ENCODE results near the gene NMNAT3.

DNA sequence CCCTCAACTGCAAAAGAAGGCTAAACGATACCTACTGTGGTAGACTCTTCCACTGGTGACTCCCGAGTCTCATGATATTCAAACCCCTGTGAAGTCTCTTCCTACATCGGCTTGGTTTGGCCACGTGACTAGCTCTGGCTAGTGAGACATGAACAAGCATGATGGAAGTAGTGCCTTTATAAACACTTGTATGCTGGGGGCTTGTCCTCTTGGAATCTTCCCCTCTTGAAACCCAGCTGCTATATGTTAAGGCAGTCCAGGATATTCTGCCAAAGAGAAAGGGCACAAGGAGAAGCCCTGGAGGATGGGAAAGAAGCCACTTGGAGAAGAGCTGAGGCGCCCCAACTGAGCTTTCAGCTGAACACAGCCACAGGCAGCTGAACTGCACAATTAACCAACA, 154.6 kb downstream of the NMNAT3 start:
- TF ChIP-seq, protein P1, sequence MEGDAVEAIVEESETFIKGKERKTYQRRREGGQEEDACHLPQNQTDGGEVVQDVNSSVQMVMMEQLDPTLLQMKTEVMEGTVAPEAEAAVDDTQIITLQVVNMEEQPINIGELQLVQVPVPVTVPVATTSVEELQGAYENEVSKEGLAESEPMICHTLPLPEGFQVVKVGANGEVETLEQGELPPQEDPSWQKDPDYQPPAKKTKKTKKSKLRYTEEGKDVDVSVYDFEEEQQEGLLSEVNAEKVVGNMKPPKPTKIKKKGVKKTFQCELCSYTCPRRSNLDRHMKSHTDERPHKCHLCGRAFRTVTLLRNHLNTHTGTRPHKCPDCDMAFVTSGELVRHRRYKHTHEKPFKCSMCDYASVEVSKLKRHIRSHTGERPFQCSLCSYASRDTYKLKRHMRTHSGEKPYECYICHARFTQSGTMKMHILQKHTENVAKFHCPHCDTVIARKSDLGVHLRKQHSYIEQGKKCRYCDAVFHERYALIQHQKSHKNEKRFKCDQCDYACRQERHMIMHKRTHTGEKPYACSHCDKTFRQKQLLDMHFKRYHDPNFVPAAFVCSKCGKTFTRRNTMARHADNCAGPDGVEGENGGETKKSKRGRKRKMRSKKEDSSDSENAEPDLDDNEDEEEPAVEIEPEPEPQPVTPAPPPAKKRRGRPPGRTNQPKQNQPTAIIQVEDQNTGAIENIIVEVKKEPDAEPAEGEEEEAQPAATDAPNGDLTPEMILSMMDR (conservative IDR thresholded peaks at IDR 0.05; ENCODE audit: low read depth in 2 of 2) = no peak
- no peak for TF ChIP-seq EZH2 (IDR thresholded peaks at IDR 0.05; ENCODE audit: low read depth, unreplicated experiment)
- TF ChIP-seq NANOG (IDR thresholded peaks at IDR 0.05; ENCODE audit: borderline replicate concordance) = no peak
- TF ChIP-seq POLR2AphosphoS5 (IDR thresholded peaks at IDR 0.05; ENCODE audit: low read depth) = no peak
- no peak for TF ChIP-seq JUNB (IDR thresholded peaks at IDR 0.05; ENCODE audit: unreplicated experiment)
- TF ChIP-seq, protein P2, sequence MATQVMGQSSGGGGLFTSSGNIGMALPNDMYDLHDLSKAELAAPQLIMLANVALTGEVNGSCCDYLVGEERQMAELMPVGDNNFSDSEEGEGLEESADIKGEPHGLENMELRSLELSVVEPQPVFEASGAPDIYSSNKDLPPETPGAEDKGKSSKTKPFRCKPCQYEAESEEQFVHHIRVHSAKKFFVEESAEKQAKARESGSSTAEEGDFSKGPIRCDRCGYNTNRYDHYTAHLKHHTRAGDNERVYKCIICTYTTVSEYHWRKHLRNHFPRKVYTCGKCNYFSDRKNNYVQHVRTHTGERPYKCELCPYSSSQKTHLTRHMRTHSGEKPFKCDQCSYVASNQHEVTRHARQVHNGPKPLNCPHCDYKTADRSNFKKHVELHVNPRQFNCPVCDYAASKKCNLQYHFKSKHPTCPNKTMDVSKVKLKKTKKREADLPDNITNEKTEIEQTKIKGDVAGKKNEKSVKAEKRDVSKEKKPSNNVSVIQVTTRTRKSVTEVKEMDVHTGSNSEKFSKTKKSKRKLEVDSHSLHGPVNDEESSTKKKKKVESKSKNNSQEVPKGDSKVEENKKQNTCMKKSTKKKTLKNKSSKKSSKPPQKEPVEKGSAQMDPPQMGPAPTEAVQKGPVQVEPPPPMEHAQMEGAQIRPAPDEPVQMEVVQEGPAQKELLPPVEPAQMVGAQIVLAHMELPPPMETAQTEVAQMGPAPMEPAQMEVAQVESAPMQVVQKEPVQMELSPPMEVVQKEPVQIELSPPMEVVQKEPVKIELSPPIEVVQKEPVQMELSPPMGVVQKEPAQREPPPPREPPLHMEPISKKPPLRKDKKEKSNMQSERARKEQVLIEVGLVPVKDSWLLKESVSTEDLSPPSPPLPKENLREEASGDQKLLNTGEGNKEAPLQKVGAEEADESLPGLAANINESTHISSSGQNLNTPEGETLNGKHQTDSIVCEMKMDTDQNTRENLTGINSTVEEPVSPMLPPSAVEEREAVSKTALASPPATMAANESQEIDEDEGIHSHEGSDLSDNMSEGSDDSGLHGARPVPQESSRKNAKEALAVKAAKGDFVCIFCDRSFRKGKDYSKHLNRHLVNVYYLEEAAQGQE (IDR thresholded peaks at IDR 0.05; ENCODE audit: unreplicated experiment) = no peak
- TF ChIP-seq ZNF331 (CRISPR knock-in tag; IDR thresholded peaks at IDR 0.05; ENCODE audit: low read depth) = no peak
- no peak for TF ChIP-seq STAT1 (IDR thresholded peaks at IDR 0.05; ENCODE audit: unreplicated experiment)
- no peak for TF ChIP-seq EZH2phosphoT487 (IDR thresholded peaks at IDR 0.05; ENCODE audit: unreplicated experiment)

Data from GM23338 (cell line).